ENCODE measurements around the gene SGF29.
A peak's percentile ranks its signal among the peaks of the same experiment; 100 is the strongest.
"Not testable (repeated sequence)": the region's sequence is repeated elsewhere in the genome, so short reads cannot be mapped to it uniquely, and the experiment has no call there.

The SGF29 gene

DNA sequence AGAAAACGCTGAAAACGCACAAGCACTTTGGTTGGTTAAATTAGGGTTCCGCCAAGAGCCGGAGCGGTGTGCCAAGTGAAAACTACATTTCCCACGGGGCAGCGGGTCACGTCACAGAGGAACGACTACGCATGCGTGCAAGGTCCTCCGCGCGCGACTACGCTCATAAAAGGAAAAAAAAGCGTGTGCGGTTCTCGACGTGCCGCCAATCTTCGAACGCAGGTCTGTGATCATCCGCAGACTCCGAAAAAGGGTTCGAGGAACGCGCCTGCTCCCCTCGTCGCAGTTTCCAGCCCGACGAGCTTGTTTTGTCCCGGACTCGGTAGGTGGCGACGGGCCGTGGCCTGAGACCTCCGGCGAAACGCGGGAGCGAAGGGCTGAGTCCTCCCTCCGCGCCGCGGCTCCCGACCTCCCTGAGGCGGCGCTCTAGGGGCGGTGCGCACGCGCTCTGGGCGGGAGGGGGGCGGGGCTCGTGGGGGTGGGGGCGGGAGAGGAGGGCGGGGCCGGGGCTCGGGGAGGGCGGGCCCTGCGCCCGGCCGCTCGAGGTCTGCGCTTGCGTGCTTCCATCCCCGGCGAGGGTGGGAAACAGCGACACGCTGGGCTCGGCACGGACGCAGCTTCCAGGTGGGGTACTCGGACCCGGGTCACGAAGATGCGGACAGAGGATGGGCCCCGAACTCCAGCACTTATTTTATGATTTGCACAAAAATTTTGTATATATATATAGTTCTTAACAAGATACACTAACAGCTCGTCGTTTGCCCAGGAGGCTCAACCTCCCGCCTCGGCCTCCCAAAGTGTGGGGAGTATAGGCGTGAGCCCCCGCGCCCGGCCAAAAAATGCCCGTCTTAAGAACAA is at the start of gene SGF29:
SGF29 (plus strand) TSS at position 145 of the 858 bp plus-strand sequence. CDS start 27,150 bp downstream, outside the sequence.
- DNase-seq, result peak; percentile 95

DNA sequence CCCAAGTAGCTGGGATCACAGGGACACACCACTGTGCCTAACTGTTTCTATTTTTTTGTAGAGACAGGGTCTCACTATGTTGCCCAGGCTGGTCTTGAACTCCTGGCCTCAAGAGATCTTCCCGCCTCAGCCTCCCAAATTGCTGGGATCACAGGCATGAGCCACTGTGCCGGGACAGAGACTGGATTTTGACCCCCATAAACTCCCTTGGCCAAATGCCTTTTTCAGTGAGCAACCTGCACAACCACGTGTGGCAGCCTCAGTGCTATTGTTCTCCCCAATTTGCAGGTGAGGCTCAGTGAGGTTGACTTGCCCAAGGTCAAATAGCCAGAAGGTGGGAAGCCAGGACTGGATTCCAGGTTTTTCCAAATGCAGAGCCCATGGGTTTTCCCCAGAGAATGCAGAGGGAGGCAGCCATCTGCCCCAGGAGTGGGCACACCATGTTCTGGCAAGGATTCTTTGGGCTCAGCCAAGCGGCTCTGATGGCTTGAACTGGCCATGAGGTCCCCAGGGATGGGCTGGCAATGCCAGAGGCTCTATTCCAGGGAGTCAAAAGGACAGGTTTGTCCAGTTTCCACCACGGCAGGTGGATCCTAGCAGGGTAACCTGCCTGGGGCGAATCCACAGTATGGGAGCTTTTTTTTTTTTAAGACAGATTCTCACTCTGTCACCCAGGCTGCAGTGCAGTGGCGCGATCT is 48.9 kb upstream of the SGF29 start:
- DNase-seq, result peak; percentile 66

DNA sequence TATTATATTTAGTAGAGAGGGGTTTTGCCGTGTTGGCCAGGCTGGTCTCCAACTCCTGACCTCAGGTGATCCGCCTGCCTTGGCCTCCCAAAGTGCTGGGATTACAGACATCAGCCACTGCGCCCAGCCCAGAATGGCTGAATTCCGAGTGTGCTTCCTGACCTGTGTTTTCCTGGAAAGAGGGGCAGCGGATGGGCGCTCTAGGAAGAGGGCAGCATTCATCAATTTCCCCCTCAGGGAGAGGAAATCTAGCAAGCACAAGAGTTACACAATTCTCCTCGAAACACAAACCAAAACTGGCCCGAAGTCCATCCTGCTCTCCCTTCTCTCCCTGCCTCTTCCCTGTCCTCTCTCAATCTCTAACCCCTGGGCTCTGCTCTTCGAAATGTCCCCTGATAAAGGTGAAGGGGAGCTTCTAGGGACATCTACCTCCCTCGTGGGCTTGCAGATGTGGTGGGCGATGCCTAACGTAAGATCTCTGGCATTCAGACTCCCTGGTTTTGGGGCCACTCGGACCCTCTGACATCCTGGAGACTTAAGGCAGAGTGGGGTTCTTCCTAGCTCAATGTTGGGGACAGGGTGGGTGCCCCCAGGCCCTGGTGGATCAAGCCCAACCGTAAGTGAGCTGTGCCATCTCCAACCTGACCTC is 48.1 kb upstream of the SGF29 start:
- DNase-seq, result no peak

DNA sequence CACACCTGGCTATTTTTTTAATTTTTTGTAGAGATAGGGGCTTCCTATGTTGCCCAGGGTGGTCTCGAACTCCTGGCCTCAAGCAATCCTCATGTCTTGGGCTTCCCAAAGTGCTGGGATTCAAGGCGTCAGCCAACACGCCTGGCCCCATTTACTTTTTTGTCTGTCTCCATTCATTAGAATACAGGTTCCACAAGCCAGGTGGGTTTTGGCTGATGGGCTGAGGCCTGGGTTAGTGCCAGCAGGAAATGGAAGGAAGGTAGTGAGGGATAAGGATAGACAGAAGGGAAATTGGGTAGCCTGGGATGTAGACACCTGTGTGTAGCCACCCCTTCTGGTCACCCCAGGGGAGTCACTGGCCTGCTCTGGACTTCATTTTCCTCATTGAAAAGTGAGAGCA is 42.7 kb upstream of the SGF29 start:
- no peak for DNase-seq

DNA sequence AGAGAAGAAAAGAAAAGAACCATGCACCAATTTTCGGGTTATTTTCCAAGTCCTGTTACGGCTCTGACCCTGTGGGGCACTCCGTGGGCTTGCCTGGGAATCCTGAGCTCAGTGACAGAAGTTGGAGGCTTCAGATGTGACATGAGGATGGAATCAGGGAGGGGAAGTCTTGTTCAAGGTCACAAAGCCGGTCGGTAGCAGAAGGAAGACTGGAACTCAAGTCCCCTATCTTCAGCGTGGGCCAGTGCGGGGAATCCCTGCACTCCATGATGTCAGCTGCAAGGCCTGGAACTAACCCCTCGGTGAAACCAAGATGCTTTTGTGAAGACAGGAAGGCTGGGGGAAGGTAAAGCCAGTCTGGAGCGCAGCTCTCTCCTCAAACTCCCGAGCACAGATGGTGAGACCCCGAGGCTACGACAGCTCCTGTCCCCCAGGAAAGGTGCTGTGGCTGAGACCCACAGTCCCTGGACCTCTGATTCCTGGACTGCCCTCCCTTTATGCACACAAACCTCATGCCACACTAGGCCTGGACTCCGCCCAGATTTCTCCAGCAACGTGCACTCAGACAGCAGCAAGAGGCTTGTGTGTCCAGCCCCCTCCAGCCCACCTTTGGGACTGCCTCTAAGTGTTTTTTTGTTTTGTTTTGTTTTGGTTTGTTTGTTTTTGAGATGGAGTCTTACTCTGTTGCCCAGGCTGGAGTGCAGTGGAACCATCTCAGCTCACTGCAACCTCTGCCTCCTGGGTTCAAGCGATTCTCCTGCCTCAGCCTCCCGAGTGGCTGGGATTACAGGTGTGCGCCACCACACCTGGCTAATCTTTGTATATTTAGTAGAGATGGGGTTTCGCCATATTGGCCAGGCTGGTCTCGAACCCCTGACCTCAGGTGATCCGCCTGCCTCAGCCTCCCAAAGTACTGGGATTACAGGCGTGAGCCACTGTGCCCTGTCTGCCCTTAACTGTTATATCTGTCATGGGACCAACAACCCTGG is 41.6 kb upstream of the SGF29 start:
- no peak for DNase-seq

DNA sequence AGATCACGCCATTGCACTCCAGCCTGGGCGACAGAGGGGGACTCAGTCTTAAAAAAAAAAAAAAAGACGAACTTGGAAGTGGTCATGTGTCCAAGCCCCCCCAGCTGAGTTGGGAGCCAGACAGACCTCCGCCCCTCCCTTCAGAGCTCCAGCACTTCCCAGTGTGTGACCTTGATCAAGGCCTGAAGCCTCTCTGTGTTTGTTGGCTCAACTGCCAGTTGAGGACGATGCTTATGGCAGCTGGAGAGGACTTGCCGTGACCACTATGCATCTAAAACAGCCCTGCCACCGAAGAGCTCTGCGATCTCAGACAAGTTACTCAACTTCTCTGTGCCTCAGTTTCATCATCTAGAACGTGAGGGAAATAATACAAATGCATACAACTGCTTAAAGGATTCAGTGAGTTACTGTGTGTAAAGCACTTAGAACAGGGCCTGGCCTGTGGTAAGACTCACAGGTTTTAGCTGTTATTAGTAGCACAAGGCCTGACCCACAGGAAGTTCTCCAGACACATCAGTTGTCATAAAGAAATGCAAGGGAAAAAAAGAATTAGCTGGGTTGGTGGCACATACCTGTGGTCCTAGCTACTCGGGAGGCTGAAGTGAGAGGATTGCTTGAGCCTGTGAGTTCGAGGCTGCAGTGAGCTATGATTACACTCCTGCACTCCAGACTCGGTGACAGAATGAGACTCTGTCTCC is 40.1 kb upstream of the SGF29 start:
- DNase-seq, result no peak

DNA sequence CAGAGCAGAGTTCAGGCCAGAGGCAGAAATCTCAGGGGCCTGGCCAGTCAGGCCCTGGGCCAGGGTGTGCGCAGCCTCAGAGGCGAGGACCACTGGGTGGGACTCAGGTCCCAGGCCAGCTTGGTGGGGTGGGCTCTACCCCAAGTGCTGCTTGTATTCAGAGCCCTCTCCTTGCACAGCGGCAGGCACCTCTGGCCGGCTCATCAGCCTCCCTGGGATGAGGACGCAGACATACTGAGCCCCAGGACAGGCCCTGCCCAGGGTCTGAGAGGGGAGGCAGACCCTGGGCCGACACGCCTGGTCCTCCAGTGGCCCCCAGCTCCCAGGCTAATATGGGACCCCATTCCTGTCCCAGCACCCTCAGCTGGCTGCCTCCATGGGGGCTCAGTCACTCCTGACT is 39.5 kb upstream of the SGF29 start:
- no peak for DNase-seq

DNA sequence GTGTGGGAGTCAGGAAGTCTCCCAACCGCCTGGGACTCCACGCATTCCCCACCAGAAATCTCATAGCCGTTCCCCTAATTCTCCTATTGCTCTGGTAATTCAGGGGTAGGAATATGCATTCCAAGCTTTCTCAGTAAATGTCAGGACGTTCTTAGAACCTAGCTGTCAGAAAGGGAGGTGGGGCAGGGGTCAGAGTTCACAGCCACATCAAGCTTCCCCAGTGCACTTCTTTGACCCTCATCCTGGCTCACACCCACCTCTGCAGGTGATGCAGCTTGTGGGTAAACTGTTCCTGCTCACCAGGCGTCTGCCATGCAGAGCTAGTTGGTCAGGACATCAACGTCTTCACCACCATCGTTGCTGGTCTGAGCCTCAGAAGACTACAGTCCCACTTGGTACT is 33.0 kb upstream of the SGF29 start:
- DNase-seq, result no peak

DNA sequence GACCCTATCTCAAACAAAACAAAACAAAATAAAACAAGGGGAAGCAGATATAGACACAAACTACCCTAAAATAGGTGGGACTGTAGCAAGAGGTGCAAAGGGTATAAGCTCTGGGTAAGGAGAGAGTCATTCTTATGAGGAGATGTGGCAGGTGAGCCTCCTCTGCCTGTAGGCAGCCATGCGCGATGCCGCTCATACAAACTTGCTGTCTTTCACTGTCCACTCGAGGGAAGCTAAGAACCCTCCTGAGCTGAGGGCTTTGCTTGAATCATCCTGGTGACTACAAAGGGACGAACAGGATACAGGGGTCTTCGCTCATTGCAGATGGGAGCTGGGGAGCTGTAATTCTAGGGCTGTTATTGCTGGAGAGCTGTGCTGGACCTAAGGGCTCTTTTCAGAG is 32.3 kb upstream of the SGF29 start:
- DNase-seq, result no peak

DNA sequence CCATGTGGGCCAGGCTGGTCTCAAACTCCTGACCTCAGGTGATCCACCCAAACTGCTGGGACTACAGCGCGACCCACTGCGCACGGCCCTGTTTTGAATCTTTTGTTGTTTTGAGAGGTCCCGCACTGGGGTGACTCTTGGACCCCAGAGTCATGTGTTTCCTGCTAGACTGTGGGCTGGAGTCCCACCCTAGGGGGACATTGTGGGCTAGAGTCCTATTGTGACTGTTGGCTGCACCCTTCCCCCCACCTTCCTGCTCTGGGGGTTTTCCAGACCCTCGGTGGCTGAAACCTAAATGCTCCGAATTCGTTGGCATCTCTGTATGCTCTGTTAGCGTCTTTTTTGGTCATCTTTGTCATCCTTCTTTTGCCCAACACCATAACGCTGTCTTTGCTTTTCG is 30.9 kb upstream of the SGF29 start:
- DNase-seq, result no peak

DNA sequence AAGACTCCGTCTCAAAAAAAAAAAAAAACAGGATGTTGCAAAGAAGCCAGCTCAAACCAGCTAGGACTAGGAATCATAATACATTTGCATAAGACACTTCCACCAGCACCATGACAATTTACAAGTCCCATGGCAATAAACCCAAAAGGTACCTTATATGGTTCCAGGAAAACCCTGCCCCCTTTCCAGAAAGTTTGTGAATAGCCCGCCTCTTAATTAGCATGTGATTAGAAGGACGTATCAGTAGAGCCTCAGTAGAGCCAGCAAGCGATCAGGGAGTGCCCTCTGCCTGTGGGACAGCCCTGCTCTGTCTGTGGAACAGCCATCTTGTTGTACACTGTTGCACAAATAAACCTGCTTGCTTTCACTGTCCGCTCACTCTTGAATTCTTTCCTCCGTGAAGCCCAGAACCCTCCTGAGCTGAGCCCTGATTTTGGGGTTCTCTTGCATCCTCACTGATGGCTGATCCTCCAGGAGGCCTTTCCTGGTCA is 29.0 kb upstream of the SGF29 start:
- DNase-seq, result no peak

DNA sequence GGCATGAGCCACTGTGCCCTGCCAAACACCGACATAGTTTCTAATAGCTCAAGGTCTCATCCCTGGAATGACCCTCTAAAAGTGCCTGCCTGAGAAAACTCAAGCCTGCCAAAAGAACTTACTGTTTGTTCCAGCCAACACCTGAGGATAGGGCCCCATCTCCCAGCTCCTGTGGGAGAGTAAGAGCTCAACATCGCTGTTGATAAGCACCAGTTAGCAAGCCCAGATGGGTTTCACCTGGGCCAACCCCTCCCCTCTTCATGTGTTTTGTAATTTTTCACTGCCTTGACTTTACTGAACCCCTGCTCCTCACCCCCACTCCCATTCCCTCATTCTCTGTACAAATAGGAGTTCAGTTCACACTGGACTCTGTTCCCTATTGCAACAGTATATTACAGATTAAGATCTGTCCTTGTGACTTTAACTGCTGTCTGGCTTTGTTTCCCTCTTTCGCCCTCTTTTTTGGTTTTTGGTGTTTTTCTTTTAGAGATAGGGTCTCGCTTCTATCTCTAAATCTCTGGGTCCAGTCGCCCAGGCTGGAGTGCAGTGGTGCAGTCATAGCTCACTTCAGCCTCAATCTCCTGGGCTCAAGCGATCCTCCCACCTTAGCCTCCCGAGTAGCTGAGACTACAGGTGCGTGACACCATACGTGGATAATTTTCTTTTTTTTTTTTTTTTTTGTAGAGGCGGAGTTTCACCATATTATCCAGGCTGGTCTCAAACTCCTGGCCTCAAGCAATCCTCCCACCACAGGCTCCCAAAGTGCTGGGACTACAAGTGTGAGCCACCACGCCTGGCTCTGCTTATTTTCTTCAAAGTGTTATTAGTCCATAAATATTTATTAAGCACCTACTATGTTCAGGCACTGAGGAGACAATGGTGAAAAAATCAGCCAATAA is 27.3 kb upstream of the SGF29 start:
- DNase-seq, result no peak

DNA sequence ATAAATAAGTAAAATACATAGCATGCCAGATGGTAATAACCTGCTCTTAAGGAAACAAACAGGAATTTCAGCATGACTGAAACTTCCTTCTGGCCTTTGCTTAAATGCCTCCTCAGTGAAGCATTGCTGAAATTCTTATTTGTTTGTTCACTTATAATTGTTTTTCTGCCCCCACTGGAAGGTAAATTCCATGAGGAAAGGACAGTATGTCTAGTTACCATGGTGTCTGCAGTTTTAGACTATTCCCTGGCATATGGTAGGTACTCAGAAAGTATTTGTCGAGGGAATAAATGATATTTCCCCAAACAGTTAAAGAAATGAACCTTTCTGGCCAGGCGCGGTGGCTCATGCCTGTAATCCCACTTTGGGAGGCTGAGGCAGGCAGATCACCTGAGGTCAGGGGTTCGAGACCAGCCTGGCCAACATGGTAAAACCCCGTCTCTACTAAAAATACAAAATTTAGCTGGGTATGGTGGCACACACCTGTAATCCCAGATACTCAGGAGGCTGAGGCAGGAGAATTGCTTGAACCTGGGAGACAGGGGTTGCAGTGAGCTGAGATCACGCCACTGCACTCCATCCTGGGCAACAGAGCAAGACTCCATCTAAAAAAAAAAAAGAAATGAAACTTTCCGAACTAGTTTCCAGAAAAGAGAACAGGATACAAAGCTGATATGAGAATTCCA is 26.5 kb upstream of the SGF29 start:
- not testable (repeated sequence) for DNase-seq

DNA sequence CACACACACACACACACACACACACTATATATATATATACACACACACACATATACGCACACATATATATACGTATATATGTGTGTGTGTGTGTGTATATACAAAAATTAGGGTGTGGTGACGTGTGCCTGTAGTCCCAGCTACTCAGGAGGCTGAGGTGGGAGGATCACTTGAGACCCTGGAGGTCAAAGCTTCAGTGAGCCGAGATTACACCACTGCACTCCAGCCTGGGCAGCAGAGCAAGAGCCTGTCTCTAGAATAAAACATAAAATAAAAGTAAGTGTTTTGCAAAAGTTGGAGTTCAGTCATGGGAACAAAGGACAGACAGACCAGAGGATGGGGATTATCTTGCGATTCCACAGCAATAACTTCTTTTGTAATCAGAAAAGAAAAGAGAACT is 25.7 kb upstream of the SGF29 start:
- no peak for DNase-seq

DNA sequence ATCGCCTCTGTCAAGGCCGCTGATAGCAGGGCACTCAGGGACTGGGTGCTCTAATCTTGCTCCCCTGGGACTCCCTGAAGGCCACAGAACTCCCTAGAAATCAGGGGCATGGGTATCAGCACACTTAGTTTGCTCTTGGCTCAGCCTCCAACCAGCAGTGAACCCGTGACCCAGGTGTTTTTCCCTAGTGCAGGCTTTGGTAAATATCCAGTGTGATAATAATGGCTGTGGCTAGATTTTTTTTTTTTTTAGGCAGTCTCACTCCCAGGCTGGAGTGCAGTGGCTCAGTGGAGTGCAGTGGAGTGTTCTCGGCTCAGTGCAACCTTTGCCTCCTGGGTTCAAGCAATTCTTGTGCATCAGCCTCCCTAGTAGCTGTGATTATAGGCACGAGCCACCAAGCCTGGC is 25.3 kb upstream of the SGF29 start:
- DNase-seq, result no peak

DNA sequence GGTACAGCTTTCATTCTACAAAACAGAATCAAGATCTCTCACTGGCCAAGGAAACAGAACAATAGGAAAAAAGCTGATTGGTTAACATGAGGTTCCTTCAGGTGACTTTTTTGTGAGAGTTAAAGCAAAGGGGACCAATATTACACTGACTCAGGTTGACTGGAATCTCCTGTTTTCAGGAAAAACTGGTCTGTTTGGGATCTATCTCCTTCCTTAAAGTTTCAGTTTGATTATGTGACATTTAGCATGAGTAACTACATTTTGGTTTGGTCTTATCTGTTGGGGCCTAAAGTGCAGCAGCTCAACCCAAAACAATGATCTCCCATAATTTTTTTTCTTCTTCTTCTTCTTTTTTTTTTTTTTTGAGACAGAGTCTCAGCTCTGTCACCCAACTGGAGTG is 24.6 kb upstream of the SGF29 start:
- no peak for DNase-seq

DNA sequence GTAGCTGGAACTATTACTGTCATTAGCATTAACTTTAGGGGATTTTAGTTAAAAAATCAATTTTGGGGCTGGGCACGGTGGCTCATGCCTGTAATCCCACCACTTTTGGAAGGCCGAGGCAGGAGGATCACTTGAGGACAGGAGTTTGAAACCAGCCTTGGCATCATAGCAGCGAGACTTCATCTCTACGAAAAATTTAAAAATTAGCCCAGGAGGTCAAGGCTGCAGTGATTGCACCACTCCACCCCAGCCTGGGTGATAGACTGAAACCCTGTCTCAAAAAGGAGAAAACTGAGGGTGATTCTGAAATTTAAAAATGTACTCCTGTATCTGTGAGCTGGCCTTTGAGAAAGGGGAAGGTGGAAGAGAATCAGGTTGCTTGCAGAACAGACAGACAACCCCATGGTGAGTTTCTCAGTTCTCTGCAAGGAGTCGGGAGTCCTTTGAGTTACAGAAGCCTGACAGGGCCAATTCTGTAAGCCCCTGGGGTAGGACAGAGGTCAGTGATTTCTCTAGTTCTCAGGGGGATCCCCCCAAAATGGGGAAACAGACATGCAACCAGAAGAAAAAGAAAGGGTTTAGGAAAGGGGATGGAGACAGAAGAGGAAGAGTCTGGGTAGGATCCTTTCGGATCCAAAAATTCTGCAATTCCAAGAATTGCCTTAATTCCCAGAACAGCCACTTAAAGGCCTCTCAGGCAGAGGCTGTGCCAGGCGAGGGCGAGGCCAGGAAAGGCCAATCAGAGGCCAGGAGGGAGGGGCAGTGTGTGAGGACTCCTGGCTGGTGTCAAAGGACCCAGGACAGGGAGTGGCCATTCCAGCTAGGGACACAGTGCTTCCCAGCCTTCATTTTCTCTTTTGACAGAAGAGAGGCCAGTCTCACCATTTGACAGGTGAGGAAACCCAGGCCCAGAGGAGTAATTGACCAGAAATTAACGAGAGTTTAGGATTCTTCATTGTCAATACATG is 21.7 kb upstream of the SGF29 start:
- DNase-seq, result peak; percentile 41

DNA sequence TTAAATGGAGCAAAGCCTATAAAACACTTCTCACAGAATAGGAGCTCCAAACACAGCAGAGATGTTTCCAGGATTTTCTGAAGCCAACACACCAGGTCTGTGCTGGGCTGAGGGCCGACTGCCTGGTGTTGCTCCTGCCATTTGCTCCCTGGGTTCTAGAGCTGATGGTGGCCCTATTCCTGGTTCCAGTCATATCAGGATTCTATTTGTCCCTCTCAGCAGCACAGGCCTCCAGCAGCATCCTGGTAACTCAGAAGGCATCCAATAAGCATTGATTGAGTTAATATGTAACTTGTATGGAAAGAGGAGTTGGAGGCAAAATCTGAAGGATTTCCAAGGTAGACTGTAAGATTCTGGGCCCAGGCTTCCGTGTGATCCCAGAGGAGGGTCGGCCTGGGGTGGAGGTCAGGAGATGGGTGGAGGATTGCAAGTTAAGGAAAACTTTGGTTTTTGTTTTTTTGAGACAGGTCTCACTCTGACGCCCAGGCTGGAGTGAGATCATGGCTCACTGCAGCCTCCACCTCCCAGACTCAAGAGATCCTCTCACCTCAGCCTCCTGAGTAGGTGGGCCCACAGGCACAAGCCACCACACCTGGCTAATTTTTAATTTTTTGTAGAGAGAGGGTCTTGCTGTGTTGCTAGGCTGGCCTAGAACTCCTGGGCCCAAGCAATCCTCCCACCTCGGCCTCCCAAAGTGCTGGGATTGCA is 20.6 kb upstream of the SGF29 start:
- DNase-seq, result no peak

All from NCI-H146 (cell line).